Motor neuron (in vitro differentiated cells): Measurements from ENCODE around the gene GRAMD2B. TPM values are rescaled to one million over a fixed set of nuclear protein-coding genes. Genes with fewer than 3 reads are reported as not detected.
"Not testable (repeated sequence)": the region's sequence is repeated elsewhere in the genome, so short reads cannot be mapped to it uniquely, and the experiment has no call there.

Source experiments
- ATAC-seq, 8 experiments: fragments of 200-7000 bp; cut with Tn5 transposase; replicated peaks in 6 of 8; 2 replicates each; pipeline ENCODE4 v1.8.0; 2021; ENCODE audit warnings: mild to moderate bottlenecking in 8 of 8, moderate library complexity in 8 of 8
- H3K27ac ChIP-seq, 2 donors: fragments of 250-450 bp; sonication (Bioruptor Pico); 2 replicates each; pipeline ENCODE4 v1.9.0; 2021; ENCODE audit warnings: antibody characterized with exemption in 2 of 2, mild to moderate bottlenecking in 2 of 2, moderate library complexity in 1 of 2
- H3K4me1 ChIP-seq, 2 donors: fragments of 250-450 bp; sonication (Bioruptor Pico); replicated peaks in 1 of 2; 2 replicates each; pipeline ENCODE4 v1.6.1; 2021; ENCODE audit warnings: antibody characterized with exemption in 2 of 2, mild to moderate bottlenecking in 2 of 2, moderate library complexity in 1 of 2
- H3K4me3 ChIP-seq, 5 donors: fragments of 250-450 bp; sonication (Bioruptor Pico); 2 replicates each; pipeline ENCODE4 v1.9.0; 2021; ENCODE audit warnings: antibody characterized with exemption in 5 of 5, mild to moderate bottlenecking in 5 of 5, moderate library complexity in 4 of 5
- WGBS, 10 experiments: fragments of 450-650 bp; shearing (Covaris generic); methylation state at CpG; one replicate each; pipeline ENCODE4 v1.0.0; 2022; 5-methylcytosine and 5-hydroxymethylcytosine counted together
- in situ Hi-C, 9 experiments: fragments of 400-800 bp; cut with MboI; loops; one replicate each; pipeline ENCODE4 v1.15.0; 2021; ENCODE audit warnings: low sequenced_read_pairs in 9 of 9, low pct_unique_long_range_greater_than_20kb in 2 of 9; ENCODE audit not compliant: unreplicated experiment in 9 of 9
- total RNA-seq, 8 experiments: library from RNA; unstranded; fragments of 300-600 nt; gene quantifications; 2 replicates each; pipeline versions ENCODE4 v1.2.3 to v1.2.4, GENCODE V29; 2022

The GRAMD2B gene
- total RNA-seq, 8 experiments from 2014 or later, result 0.33 to 19.5 (median 4.4) TPM

DNA sequence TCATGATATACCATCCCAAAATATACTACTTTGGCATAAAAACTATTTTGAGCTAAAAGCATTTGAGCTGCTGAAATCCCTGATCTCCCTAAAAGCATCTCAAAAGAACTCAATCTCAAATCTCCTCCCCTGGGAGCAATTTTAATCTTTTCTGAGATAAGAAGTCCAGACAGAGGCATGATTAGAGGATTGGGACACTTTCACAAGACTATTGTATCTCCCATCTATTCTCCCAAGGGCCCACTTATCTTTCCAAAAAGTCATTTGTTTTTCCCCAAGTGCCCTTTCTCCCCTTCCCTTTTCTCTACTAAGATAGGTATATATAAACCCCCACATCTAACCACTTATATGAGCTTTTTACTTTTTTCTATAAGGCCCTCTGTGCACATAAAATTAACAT, 92.1 kb downstream of the GRAMD2B start:
- no peak overlapping the region for H3K4me3 ChIP-seq
- no peak overlapping the region for H3K27ac ChIP-seq
- in situ Hi-C loops, result no loop called here
- peaks cover 7 to 13% of the 10 kb centered on the region in 2 donors for H3K4me1 ChIP-seq
- no peak for ATAC-seq

DNA sequence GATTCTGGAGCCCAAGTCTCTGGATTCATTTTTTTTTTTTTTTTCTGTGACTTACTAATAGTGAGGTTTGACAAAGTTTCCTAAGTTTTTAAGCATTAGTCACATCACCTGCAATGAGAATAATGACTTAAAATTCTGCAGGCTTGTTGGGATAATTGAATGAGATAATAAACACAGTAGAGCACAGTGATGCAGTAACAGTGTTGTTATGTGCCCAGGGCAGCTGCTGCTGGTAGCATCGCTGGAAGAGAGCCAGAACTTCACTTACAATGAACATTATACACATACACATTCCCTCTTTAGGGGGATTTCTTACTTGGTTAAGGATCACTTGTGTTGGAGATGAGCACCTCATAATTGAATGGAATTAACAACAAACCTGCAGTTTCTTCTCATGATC, 92.9 kb downstream of the GRAMD2B start:
- peaks cover 9 to 16% of the 10 kb centered on the region in 2 donors for H3K4me1 ChIP-seq
- in situ Hi-C loops, result no loop called here
- H3K4me3 ChIP-seq, result no peak overlapping the region
- ATAC-seq, result peak in 5 of 8 experiments; percentile 10 to 86 (median 75)
- WGBS, 10 experiments, result 0 to 100% (median 86%) methylated on average over 1 of the region's 1 CpG; no CpG with 5 or more reads in 3 of the 10 experiments
- H3K27ac ChIP-seq, result no peak overlapping the region

DNA sequence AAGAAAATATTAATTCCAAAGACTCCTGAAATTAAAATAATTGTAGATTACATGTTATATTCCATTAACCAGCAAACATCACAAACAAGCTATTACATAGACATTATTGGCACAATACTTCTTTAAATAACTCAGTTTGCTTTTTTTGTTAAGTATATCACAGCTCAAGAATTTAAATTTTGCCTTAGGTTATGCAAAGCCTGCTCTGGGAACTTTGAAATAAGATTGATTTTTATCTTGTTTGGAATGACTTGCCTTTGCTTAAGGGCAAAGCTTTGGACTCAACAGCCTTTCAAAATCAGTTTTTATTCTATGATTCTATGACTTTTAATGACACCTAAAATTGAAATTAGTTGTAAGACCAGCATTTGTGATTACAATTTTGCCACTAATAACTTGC, 93.6 kb downstream of the GRAMD2B start:
- no peak overlapping the region for H3K4me3 ChIP-seq
- no peak overlapping the region for H3K27ac ChIP-seq
- in situ Hi-C loops, result no loop called here
- ATAC-seq, result peak in 3 of 8 experiments; percentile 53 to 67 (median 62)
- peaks cover 9 to 16% of the 10 kb centered on the region in 2 donors for H3K4me1 ChIP-seq

DNA sequence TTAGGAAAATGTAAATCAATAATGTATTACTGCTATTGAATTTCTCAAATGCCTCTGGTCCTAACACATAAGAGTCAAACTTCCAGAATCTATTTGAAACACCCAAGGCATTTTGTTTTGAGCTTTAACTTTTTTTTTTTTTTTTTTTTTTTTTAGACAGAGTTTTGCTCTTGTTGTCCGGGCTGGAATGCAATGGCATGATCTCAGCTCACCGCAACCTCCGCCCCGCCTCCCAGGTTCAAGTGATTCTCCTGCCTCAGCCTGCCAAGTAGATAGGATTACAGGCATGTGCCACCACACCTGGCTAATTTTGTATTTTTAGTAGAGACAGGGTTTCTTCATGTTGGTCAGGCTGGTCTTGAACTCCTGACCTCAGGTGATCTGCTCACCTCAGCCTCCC, 96.0 kb downstream of the GRAMD2B start:
- WGBS, 10 experiments, result 64 to 100% (median 100%) methylated on average over 1 to 4 of the region's 4 CpGs; no CpG with 5 or more reads in 3 of the 10 experiments
- ATAC-seq, H3K4me3 ChIP-seq, H3K27ac ChIP-seq, in situ Hi-C loops: not testable (repeated sequence)
- H3K4me1 ChIP-seq, result peaks cover 9 to 16% of the 10 kb centered on the region in 2 donors

DNA sequence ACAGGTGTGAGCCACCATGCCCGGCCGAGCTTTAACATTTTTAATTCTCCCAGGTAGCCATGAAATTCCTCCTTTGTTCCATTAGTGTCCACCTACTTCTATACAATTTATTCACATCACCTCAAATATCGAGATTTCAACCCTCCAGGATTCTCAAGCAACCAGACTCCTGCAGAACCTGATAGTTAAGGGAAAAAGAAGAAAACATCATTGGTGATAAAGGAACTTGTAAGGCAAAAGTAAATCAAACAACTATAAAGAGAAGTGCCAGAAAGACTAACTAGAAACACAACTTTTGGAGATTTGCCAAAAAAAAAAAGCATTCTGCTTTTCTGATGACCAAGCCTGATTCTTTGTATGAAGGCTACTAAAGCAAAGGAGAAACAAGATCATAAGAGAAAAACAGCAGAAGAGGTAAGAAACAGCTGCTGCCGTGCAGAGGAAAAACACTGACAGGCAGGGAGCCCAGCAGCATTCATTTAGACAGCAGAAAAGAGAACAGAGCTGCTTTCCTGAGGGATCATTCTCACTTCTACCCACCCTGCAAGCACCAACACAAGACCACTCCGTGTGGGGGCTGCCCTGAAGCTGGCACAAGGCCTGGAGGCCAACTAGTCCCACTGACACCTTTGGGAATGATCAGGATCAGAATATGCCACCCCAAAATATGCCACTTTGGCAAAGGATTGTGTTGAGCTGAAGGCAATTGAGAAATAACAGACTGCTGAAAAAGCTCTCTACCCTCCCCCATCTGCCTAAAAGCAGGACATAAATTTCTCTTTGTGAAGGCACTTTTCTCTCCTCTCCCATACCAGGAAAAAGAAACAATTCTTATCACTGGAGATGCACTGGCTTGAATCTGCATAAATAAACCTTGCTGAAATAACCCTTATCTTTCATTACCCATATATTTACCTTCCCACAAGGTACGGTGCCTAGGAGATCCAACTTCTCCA, 96.7 kb downstream of the GRAMD2B start:
- WGBS, 10 experiments, result 45 to 82% (median 61%) methylated on average over 2 to 5 of the region's 6 CpGs; no CpG with 5 or more reads in 2 of the 10 experiments
- peak overlapping the region; percentile 64 to 66 for H3K27ac ChIP-seq
- in situ Hi-C loops, result no loop called here
- ATAC-seq, result peak in 5 of 8 experiments; percentile 62 to 68 (median 67)
- H3K4me3 ChIP-seq, result no peak overlapping the region
- peaks cover 9 to 16% of the 10 kb centered on the region in 2 donors for H3K4me1 ChIP-seq

DNA sequence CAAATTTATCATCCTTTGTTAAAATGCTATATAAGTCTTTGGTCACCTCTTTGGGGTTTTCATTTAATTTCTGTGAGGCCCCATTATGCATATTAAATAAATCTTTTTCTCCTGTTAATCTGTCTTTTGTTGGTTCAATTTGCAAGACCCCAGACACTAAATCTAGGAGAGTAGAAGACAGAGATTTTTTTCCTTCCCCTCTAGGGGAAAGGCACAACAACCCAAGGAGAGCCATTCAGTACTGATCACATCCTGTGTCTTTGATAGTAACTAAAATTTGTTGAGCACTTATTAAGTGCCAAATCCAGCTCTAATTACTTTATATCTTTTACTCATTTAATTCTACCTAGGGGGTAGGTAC, 97.4 kb downstream of the GRAMD2B start:
- in situ Hi-C loops, result no loop called here
- Histone ChIP-seq H3K4me3 (no peak overlapping the region), H3K27ac (peak overlapping the region in 1 of 2 donors; percentile 66), H3K4me1 (peaks cover 9 to 16% of the 10 kb centered on the region in 2 donors)
- ATAC-seq, result no peak

DNA sequence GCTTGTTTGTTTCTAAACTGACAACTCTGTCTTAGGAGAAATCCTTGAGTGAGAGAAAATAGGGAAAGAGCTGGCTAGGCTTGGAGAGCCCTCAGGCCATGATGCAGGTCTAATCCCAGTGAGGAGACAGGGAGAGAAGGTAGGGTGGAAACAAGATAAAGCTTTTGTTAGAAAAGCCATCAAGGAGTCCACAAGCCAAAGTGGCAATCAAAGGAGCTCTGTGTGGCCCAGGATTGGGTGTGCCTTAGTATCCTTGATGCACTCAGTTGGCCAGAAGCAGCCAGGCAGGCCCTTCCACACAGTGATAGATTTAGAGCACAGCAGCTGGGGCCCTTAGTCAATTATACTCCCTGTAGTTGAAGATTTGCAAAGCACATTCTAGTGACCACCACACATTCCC, 97.9 kb downstream of the GRAMD2B start:
- Histone ChIP-seq H3K4me3 (no peak overlapping the region), H3K4me1 (peaks cover 9 to 16% of the 10 kb centered on the region in 2 donors), H3K27ac (no peak overlapping the region)
- no peak for ATAC-seq
- in situ Hi-C loops, result no loop called here

DNA sequence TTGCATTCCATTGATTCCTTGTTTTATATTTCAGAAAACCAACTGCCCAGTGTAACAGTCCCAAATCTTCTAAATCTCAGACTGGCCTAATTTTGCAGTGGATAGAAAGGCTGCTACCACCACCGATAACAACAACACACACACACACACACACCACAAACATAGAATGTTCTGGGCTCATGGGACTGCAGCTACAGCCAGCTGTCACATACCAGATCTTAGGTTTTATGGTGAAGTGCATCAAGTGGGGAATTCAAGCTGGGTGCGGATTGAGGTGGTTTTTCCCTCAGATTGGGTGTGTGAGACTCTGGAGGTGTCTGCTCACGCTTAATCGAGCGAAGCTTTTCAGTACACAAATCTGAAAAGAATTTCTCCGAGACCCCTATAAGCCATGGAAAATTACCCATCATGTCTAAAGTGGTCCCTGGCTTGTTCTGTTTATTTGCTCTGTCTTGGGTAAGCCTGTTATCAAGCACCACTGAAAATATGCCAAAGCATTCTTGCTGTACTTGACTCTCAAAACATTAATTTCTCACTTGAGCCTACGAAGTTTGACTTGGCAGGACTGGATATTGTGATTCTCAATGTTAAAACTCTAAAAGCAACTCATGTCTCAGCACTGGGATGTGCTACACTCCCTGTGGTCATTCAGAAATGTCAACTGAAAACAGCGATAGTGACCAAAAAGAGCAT, 100.8 kb downstream of the GRAMD2B start:
- Histone ChIP-seq H3K4me3 (no peak overlapping the region), H3K27ac (no peak overlapping the region), H3K4me1 (peaks cover 9 to 13% of the 10 kb centered on the region in 2 donors)
- in situ Hi-C loops, result no loop called here
- WGBS, 10 experiments, result 50 to 90% (median 83%) methylated on average over 1 to 6 of the region's 8 CpGs; no CpG with 5 or more reads in 1 of the 10 experiments
- peak in 1 of 8 experiments; percentile 11 for ATAC-seq

DNA sequence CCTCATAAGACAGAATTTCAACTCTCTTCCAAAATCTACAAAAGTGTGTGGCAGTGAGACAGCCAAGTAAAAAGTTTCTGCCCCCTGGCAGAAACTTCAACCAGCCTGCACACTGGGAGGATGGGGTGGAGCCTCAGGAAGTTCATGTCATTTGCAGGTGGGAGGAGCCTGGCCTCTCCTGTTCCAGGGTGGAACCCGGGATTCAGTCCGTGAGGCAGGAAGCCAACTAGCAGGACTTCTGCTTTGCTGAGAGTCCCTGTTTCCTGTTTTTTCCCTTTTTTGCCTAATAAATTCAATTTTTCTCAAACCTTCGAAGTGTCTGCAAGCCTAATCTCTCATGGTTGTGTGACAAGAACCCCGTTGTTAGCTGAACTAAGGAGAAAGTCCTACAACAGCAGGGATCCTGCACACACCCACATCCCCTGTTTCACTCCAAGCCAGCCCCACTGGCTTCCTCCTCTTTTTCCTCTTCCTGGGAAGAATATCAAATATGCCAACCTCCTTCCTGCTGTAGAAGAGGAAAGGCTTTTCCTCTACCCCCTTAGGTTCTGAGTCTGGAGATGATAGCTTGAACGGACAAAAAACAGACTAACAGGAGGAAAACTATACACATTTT, 102.5 kb downstream of the GRAMD2B start:
- 0 to 100% (median 72%) methylated on average over 1 to 5 of the region's 5 CpGs; no CpG with 5 or more reads in 1 of the 10 experiments for WGBS, 10 experiments
- peak in 3 of 8 experiments; percentile 82 to 95 (median 86) for ATAC-seq
- Histone ChIP-seq H3K27ac (no peak overlapping the region), H3K4me3 (no peak overlapping the region), H3K4me1 (no peaks in the 10 kb centered on the region)
- in situ Hi-C loops, result loop anchor here in 3 of 9 experiments (25.0 kb wide), 2 partner anchors 163 to 188 kb away; no protein-coding TSS in a partner anchor

DNA sequence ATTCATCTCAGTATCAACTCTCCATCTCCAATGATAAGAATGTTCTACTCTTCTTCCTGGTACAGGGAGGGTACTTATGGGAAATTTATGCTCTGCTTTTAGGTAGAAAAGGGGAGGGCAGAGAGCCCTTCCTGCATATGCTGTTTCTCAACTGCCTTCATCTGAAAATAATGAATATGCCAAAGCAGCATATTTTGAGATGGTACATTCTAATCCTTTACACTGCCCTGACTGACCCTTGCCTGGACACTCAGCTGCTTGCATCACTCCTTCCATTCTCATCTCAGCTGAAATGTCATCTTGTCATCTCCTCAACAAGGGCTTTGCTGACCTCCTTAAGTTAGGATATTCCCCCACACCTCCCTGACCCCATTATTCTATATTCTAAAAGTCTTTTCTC, 103.3 kb downstream of the GRAMD2B start:
- peak in 3 of 8 experiments; percentile 16 to 95 (median 76) for ATAC-seq
- in situ Hi-C loops, result loop anchor here in 3 of 9 experiments (25.0 kb wide), 2 partner anchors 164 to 189 kb away; no protein-coding TSS in a partner anchor

DNA sequence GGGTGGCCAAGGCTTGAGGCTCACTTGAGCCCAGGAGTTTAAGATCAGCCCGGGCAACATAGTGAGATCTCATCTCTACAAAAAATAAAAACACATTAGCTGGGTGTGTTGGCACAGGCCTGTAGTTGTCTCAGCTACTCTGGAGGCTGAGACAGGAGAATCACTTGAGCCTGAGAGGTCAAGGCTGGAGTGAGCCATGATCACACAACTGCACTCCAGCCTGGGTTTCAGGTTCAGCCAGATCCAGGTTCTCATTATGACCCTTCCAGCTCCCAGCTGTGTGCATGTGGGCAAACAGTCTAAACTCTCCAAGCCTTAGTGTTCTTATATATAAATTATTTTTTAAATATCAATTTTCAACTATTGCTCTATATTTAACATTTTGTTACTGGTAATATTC, 103.9 kb downstream of the GRAMD2B start:
- ATAC-seq, result no peak
- in situ Hi-C loops, result loop anchor here in 3 of 9 experiments (25.0 kb wide), 2 partner anchors 165 to 190 kb away; no protein-coding TSS in a partner anchor
- H3K27ac ChIP-seq, result no peak overlapping the region
- 60 to 100% (median 100%) methylated on average over 1 of the region's 1 CpG; no CpG with 5 or more reads in 4 of the 10 experiments for WGBS, 10 experiments
- no peak overlapping the region for H3K4me3 ChIP-seq
- peaks cover 7% of the 10 kb centered on the region in 2 donors for H3K4me1 ChIP-seq

More for the DNA sequence above, 103.3 kb downstream of the GRAMD2B start:
- no peak overlapping the region for H3K4me3 ChIP-seq
- H3K27ac ChIP-seq, result no peak overlapping the region
- peaks cover under 1 to 2% of the 10 kb centered on the region in 2 donors for H3K4me1 ChIP-seq

DNA sequence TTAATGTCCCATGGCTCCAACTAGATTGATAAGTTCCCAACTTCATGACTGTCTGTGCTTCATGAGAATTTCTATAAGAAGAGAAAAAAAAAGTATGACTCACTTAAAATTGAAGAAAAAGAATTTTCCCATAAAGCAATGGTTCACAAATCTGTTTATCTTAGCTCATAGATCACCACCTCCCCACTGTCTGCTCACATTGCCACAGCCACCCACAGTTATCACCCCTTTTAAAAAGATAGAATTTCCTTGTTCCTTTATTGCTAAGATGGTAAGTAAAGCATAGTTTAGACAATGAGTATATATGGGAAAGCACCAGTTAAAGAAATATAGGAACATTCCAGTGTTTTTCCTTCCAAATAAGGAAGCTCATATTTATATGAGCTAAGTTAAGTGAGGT, 104.7 kb downstream of the GRAMD2B start:
- no peak overlapping the region for H3K4me3 ChIP-seq
- no peak for ATAC-seq
- no peak overlapping the region for H3K27ac ChIP-seq
- H3K4me1 ChIP-seq, result peaks cover 7 to 8% of the 10 kb centered on the region in 2 donors
- in situ Hi-C loops, result loop anchor here in 3 of 9 experiments (25.0 kb wide), 2 partner anchors 166 to 191 kb away; no protein-coding TSS in a partner anchor
